HG02763 (cell line): Measurements from ENCODE around the gene PPL.
A peak's percentile ranks its signal among the peaks of the same experiment; 100 is the strongest.

Source experiments
- ATAC-seq: cut with Tn5 transposase; IDR thresholded peaks from one replicate; pipeline ENCODE4 v1.9.1; 2021; ENCODE audit warnings: mild to moderate bottlenecking, moderate library complexity; ENCODE audit not compliant: unreplicated experiment

The PPL gene

DNA sequence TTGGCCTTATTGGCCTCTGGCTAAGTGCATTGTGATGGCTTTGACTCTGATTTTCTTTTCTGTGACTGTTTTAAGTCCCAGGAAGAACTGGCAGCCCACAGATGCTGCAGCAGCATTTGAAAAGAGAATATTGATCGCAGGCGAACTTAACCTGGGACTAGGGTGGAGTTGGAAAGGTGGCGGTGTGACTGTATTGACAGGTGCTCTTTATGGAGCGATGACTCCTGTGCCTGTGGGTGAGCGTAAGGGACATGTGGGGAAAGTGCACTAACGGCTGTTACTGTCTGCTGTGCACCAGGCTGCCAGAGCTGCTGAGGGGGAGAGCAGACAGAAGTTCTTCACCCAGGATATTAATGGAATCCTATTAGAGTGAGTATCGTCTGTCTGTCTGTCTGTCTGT, 68.4 kb downstream of the PPL start:
- ATAC-seq = no peak

DNA sequence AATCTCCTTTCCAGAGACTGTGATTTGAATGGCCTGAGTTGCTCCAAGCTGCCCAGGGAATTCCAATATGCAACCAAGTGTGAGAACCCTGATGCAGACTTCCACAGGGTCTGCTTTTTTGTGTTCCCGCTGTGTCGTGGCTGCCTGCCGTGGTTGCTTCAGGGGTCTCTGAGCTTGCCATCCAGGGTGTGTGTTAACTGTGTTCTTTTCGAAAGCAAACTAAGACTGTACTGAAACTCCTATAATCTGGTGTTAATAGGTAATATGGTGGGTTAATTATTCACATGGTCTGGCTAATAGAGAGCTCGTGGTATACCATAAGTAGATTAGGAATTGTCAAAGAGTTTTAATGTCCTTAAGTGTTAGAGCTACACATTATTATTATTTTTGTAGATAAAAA, 68.9 kb downstream of the PPL start:
- ATAC-seq = no peak

DNA sequence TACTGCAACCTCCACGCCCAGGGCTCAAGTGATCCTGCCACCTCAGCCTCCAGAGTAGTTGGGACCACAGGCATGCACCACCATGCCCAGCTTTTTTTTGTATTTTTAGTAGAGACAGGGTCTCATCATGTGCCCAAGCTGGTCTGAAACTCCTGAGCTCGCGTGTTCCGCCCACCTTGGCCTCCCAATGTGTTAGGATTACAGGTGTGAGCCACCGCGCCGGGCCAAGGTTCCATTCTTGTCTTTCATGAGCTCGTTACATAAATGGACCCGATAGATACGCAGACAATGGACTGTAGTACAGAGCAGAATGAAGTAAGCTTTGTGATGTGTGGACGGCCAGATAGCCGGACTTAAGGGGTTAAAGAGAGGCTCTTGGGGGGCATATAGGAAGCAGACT, 70.4 kb downstream of the PPL start:
- ATAC-seq = no peak

DNA sequence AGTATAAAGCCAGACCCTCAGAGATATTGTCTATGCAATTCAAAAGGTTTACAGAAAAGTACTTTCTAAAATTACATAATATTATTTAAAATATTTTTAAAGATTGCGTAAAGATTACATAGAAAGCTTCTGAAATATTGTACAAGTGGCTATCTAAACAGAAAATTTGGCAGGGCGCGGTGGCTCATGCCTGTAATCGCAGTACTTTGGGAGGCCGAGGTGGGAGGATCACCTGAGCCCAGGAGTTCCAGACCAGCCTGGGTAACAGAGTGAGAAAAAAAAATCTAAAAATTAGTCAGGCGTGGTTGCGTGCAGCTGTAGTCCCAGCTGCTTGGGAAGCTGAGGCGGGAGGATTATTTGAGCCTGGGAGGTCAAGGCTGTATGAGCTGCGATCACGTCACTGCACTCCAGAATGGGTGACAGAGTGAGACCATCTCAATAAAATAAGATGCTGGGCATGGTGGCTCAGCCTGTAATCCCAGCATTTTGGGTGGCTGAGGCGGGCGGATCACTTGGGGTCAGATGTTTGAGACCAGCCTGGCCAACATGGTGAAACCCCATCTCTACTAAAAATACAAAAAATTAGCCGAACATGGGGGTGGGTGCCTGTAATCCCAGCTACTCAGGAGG, 71.6 kb downstream of the PPL start:
- ATAC-seq = no peak

DNA sequence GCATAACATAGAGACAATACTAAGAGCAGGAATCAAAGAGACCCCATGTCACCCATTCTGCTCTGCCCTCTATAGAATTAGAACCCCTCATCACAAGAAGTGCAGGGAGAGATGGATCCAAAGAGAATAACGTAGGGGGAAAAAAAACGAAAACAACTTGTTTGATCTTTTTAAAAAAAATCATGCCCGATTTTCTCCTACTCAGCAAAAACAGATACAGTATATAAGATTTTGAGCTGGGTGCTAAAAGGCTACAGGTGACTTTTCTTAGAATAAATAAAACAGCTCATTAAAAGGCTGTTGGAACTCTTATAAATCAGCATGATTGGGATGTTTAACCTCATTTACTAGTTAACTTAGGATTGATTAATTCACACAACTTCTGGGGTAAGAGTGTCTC, 72.2 kb downstream of the PPL start:
- no peak for ATAC-seq

DNA sequence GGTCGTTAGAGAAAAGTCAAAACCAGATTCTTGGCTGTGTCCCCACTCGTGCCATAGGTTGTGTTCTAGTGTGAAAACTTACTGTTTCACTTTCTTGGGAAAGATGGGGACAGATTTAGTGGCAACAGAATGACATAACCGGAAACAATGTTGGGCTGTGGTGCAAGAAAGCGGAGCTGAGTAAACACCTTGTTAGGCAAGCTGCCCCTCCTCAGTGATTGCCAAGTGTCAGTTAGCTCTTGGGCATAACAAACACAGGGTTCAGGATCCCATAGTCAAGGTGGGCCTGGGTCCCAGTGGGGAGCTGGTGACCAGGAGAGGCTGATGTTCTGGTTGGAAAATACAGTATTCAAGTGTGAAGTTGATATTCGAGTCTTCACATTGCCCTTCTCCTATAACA, 74.3 kb downstream of the PPL start:
- no peak for ATAC-seq

DNA sequence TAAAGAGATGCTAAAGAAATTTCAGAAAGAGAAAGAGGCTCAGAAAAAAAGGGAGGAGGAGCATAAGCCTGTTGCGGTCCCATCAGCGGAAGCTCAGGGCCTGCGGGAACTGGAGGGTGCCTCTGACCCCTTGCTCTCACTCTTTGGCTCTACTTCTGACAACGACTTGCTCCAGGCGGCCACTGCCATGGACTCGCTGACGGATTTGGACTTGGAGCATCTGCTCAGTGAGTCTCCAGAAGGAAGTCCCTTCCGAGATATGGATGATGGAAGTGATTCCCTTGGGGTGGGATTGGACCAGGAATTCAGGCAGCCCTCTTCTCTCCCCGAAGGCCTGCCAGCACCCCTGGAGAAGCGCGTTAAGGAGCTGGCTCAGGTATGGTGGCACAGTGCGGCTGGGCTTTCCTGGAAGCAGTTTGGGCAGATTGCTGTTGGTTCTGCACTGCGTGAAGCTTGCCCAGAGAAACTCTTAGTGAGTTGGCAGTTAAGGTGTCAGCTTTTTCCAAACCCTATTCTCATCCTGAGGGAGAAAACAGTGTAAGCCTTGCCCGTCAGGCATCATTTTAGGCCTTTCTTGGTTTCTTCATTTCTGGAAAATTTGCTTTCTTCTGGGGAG, 76.1 kb downstream of the PPL start:
- no peak for ATAC-seq

DNA sequence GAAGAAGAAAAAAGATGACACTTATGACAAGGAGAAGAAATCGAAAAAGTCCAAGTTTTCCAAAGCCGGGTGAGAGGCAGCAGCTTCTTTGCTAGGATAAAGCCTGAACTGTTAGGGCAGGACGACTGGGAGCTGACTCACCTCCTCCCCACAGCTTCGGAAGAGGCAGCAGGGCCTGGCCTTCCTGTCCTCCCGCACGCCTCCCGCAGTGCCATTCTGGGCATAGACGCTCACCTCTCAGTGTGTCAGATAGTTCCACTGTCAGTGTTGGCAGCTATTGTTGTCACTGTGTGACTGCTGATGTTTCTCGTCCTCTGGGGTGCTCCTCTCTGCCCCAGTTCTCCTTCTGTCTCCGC, 77.1 kb downstream of the PPL start:
- no peak for ATAC-seq

DNA sequence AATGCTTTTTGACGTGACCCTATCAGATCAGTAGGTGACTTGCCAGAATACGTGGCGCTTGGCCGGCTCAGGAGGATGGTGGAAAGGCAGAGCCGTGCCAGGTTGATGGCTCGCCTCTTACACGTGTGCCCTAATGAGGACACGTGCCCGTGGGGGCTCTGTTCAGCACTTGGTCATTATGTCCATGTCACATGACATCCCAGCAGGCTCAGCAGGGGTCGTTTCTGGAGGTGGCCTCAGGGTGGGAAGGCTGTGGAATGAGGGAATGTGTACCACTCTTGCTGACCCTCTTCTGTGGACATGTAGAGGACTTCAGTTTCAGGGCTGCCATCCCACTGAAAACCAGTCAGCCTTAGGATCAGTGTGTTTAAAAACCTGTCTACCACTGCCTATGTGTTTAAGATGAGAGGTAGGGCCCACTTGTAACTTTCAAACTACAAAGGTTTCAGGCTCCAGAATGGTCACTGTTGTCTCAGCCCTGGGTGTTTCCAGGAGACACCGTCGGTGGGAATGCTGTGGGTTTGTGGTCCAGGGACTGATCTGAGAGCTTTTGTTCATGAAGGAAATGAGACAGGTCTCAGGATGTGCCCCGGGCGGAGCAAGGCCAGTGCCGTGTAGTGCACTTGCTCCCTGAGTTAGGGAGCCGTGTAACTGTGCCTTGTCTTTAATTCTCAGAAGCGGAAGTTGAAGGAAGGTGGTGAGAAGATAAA, 77.6 kb downstream of the PPL start:
- no peak for ATAC-seq

DNA sequence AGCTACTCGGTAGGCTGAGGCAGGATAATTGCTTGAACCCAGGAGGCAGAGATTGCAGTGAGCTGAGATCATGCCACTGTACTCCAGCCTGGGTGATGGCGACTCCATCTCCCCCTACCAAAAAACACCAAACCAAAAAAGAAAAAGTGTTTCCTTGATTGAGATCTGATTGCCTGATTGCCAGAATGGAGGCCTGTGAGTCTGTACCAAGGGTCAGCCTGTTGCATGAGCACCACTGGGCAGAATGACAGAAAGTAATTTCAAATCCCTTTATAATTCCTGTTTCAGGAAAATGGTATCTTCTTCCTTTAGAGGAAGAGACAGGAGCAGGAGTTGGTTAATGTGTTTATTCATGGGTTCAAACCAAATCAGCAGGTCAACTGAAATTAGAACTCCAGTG, 81.1 kb downstream of the PPL start:
- no peak for ATAC-seq

DNA sequence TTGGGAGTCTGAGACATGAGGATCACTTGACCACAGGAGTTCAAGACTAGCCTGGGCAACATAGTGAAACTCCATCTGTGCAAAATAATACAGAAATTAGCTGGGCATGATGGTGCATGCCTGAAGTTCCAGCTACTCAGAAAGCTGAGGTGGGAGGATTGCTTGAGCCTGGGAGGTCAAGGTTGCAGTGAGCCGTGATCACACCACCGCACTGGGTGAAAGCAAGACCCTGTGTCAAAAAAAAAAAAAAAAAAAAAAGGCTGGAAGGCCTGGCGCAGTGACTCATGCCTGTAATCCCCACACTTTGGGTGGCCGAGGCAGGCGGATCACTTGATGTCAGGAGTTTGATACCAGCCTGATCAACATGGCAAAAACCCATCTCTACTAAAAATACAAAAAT, 81.6 kb downstream of the PPL start:
- no peak for ATAC-seq

DNA sequence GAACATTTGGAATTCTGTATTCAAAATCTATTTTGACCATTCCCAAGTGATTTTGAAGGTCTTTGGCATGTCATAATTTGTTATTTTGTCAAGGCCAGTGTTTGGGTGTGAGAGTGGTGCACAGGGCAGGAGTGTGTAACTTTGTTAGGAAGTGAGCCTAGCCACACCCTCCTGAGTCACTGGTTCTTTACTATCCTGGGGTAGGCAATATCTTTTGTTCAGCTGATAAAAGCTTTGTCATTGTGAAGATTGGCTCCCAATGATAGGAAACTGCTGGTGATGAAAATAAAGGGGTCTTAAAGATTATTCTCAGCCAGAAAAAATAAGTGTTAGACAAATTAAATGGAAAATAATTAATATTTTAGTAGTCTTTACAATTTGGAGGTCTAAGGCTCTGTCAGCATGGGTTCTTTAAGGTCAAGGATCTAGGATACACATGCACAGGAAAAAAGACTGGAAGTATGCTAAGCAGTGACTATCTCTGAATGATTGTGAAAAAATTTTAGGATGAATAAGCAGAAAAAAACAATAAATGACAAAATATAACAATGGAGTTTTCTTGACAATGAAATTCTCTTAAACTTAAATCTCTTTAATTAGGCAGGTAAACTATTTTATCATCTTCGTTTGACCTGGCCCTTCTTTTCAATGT, 84.6 kb downstream of the PPL start:
- no peak for ATAC-seq

DNA sequence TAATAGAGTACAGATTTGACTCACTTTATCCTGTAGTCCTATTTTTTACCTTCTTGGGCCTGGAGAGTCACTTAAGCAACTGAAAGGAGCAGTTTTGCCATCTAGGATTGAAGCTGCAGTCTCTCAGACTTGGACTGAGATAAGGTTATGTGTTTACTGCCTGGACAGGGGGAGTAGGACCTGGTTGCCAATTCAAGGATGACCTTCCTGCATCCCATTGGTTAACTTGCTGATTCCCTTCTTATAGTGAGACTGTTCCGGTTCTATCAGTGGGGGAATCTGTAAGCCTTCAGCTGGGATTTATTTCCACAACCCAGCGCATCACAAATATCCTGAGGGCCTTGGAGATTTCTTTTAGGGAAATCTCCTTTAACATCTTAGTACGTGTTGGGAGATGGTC, 86.7 kb downstream of the PPL start:
- no peak for ATAC-seq

DNA sequence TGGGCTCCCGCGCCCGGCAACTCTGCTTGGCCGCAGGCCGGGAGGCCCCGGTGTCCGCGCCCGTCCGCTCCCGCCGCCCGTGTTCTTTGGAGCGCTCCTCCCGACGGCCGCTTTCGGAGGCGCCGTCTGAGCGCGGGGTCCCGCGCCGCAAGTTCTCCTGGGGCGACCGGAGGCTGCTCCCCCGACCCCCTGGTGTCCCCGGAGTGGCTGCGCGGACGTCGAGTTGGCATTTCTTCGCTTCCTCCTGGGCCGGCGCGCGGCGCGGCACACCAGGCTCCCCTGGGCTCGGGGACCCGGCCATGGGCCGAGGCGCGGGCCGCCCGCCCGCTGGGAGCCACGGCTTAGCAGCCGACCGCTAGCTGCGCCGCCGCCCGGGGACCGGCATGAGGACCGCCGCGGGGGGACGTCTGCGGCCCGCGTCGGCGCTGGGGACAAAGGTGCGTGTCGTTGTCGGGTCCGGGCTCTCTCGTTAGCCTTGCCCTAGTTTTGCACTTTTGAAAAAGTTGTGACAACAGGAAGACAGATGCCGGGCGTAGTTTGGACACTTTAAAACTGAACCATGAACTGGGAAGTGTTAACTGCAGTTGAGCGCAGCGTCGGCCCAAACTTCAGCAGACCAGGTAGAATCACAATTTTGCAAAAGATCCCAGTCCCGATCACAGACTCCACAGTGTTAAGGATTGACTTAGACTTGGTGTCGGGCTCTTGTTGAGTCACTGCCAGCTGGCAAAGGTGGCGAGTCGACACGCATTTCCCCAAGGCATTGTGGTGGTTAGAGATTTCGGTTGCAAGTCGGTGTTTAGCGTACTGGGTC, 89.0 kb downstream of the PPL start:
- ATAC-seq = peak; percentile 11

DNA sequence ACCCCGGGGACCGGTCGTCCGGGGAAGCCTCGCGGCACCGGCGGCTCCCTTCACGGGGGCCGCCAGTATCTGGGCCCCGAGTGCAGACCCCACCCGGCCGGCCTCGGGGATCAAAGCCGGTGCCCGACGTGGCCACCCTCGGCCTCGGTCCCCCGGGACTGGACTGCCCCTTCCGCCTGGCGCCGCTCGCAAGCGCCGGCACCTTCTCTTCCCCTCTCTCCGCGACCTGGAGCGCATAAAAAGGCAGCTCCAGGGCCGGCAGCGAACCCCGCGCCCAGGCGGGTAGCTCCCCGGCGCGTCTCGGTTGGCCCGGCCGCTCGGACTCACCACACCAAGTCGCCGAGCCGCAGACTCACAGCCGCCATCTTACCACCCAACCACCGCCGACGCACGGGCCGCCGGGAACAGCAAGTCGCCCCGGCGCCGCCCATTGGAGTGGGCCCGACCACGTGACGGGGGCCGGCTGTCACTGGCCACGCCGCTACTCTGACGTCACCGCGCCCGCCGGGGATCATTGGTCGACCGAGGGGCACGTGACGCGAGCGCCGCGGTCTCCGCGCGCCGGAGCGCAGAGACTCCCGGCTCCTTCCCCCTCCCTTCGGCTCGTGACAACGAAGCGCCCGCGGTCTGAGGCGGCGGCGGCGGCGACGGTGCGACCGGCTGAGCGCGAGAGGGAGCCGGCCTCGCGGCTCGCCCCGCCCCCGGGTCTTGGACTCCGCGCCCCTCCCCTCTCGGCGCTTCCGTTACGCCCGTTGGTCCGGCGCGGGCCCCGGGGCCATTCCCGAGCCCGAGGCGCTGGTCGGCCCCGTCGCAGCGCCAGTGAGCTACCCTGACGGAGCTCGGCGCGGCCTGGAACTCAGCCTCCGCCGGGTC, 89.8 kb downstream of the PPL start, which contains the start of the genes GLYR1 and UBN1:
GLYR1 (minus strand) TSS at position 388 of the 873 bp plus-strand sequence; CDS start at position 365, 23 bp downstream.
UBN1 (plus strand) TSS at position 581 of the 873 bp plus-strand sequence. CDS start 5,437 bp downstream, outside the sequence.
- peak; percentile 86 for ATAC-seq

DNA sequence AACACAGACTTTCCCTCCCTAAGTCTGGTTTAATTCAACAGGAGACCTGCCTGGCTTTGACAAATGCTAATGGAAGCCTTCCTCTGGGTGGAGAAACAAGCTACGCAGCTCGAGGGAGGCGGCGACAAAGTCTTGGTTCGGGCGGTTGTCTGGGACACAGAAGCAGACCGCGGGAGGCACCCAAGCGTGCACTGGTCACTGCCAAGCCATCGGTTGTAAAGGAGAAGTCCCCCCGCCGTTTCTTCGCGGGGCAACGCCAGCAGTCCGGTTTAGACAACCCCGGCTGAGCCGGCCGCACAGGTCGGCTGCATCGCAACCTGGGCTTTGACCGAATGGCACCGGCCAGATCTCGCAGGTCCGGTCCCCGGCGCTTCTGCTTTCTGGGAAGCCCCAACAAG, 90.4 kb downstream of the PPL start:
- peak; percentile 22 for ATAC-seq

DNA sequence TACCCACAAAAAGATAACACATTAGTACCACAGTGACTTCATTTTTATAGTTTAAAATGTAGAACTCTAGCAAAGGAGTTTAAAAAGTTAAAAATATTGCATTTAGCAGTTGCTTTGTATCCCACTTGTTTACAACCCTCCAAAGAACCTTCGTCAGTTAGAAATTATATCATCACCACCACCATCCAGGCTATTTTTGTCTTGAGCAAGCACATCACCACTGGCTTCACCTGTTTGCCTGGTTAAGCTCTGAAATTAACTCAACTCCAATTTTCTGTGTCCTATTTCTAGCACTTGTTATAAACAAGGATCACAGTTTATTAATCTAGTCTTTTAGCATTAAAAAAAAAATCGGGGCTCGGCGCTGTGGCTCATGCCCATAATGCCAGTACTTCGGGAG, 96.0 kb downstream of the PPL start:
- ATAC-seq = no peak

DNA sequence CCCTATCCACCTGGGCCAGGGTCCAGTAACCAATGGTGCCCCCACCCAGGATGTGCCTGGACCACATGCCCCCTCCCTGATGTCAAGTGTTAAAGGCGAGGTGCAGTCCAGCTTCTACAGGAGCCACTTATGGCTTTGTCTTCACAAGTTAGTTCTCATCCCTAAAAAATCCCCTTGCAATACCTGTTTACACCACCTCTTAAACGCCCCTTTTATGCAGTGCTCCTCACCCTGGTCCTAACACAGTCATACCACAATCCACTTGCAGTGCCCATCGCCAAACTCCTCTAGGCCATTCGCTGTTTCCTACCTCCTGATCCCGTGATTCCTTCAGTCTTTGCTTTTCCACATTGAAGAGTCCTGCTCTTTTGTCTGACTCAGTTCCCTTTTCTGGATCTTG, 97.0 kb downstream of the PPL start:
- ATAC-seq = no peak

DNA sequence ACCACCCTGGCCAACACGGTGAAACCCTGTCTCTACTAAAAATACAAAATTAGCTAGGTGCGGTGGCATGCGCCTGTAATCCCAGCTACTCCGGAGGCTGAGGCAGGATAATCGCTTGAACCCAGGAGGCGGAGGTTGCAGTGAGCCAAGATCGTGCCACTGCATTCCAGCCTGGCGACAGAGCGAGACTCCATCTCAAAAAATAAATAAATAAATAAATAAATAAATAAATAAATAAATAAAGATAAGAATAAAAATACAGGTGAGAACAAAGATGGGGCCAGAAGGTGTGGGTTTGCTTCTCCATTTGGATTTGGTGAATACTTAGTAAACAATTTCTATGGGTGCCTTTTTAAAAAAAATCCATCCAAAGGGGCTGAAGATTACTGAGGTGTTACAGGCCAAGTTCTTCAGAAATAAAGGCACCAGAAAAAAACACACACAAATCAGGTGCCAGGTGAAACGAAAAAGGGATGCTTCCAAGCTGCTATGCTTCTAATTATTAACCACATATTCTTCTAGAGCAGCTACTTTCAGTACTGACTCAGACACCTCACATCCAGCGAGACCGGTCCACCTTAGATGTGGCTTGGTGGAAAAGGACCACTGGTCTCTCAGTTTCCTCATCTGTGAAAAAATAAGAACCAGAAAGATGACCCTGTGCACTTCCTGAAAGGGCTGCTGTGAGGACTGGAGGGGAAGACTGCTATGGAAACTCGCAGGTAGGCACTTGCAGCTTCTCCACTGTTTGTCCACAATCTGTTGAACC, 99.0 kb downstream of the PPL start:
- no peak for ATAC-seq
